Neutrophil (primary cell): ENCODE results near the gene HOXB8.

Source experiments
- H3K27ac ChIP-seq: fragments of 200-600 bp; sonication (generic); 2 replicates; pipeline ENCODE4 v1.5.1; 2016; ENCODE audit warnings: mild to moderate bottlenecking, moderate library complexity
- H3K27me3 ChIP-seq: fragments of 200-600 bp; sonication (generic); 2 replicates; pipeline ENCODE4 v1.6.0; 2016; ENCODE audit warnings: mild to moderate bottlenecking
- H3K36me3 ChIP-seq: fragments of 200-600 bp; sonication (generic); 2 replicates; pipeline ENCODE4 v1.5.1; 2017
- H3K4me1 ChIP-seq, 2 experiments: fragments of 200-600 bp in 1 of 2; sonication (generic) in 1 of 2; 1 replicate in 1 of 2; 2 replicates in 1 of 2; pipeline versions ENCODE4 v1.5.1 to v1.6.1; 2013 to 2016; ENCODE audit warnings: low read depth in 1 of 2, low read length in 1 of 2, mild to moderate bottlenecking in 1 of 2, moderate library complexity in 1 of 2; ENCODE audit not compliant: control insufficient read depth in 1 of 2, insufficient read depth in 1 of 2
- H3K4me3 ChIP-seq, 2 experiments: fragments of 200-600 bp in 1 of 2; sonication (generic) in 1 of 2; 1 replicate in 1 of 2; 2 replicates in 1 of 2; pipeline ENCODE4 v1.5.1; 2013 to 2016; ENCODE audit warnings: low read depth in 1 of 2, low read length in 1 of 2, mild to moderate bottlenecking in 1 of 2, moderate library complexity in 1 of 2
- H3K9me3 ChIP-seq: fragments of 200-600 bp; sonication (generic); 2 replicates; pipeline ENCODE4 v1.5.1; 2016
- CTCF ChIP-seq: fragments of 200-600 bp; sonication (generic); IDR thresholded peaks from 2 replicates; pipeline ENCODE4 v1.5.1; 2016; ENCODE audit warnings: antibody characterized with exemption

HOXB8 gene

DNA sequence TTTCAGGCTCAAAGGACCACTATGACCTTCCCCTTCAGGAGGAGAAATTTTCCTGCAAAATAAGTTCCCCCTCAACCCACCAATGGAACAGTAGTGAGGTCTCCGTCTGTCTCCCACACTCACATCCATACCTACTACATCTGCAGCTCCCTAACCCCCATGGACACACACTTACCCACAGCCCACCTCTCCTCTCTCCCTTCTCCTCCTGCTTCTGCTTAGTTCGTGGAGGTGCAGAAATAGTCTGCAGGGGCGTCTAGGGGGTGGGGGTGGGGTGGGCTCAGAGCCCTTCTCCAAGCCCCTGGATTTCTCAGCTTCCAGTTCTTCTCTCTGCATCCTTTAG is 45.9 kb downstream of the HOXB8 start:
- Histone ChIP-seq H3K36me3 (no peaks in the 10 kb centered on the region), H3K4me1 (no peaks in the 10 kb centered on the region), H3K27ac (no peak overlapping the region), H3K4me3 (no peak overlapping the region), H3K9me3 (no peaks in the 10 kb centered on the region), H3K27me3 (peaks cover 100% of the 10 kb centered on the region)
- no peak for TF ChIP-seq CTCF

GRCh38 chr17:48568499-48569239 is 46.4 kb downstream of the HOXB8 start:
- Histone ChIP-seq H3K27ac (no peak overlapping the region), H3K27me3 (peaks cover 100% of the 10 kb centered on the region), H3K9me3 (no peaks in the 10 kb centered on the region), H3K4me1 (no peaks in the 10 kb centered on the region), H3K4me3 (no peak overlapping the region), H3K36me3 (no peaks in the 10 kb centered on the region)
- TF ChIP-seq CTCF: no peak

DNA sequence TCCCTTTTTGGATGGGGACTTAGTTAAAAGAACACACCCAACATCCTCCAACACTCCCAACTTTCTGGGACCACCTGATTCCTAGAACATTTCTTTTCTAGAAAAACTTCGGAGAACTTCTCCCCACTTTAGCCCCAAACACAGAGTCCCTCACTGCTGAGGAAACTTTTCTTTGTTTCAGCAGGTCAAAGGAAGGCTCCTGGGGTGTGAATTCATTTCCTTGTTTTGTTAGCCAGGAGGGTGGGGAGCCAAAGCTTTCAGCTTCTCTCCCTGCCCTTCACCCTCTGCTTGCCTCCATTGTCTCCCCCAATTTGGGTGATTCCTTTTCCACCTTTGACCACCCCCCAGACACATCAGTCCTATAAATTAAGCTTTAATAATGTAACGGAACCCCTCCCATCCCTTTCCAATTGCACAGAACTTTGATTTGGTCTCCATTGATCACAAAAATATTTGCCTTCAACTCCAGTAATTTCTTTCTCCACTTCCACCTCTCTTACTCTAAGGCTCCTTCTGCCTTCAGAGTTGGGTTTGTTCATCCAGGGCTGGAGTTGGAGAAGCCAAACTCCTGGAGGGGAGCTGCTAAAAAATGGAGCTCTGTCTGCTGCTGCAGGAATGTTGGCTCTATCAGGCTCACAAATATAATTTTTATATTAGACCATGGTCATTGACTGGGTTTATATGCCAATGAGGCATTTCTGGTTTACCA is 47.3 kb downstream of the HOXB8 start:
- Histone ChIP-seq H3K27ac (no peak overlapping the region), H3K27me3 (peaks cover 100% of the 10 kb centered on the region), H3K4me3 (no peak overlapping the region), H3K4me1 (no peaks in the 10 kb centered on the region), H3K9me3 (no peaks in the 10 kb centered on the region), H3K36me3 (no peaks in the 10 kb centered on the region)
- no peak for TF ChIP-seq CTCF

GRCh38 chr17:48567209-48567608 is 47.9 kb downstream of the HOXB8 start:
- peaks cover 100% of the 10 kb centered on the region for H3K27me3 ChIP-seq
- no peaks in the 10 kb centered on the region for H3K9me3 ChIP-seq
- no peak overlapping the region for H3K27ac ChIP-seq
- H3K4me1 ChIP-seq: no peaks in the 10 kb centered on the region
- H3K36me3 ChIP-seq: no peaks in the 10 kb centered on the region
- no peak overlapping the region for H3K4me3 ChIP-seq
- TF ChIP-seq CTCF: no peak

- H3K27ac ChIP-seq: no peak overlapping the region
- H3K4me1 ChIP-seq: no peaks in the 10 kb centered on the region
- H3K9me3 ChIP-seq: no peaks in the 10 kb centered on the region
- no peaks in the 10 kb centered on the region for H3K36me3 ChIP-seq
- H3K27me3 ChIP-seq: peaks cover 100% of the 10 kb centered on the region
- no peak for TF ChIP-seq CTCF
- H3K4me3 ChIP-seq: no peak overlapping the region
Measured at GRCh38 chr17:48566717-48567116, 48.4 kb downstream of the HOXB8 start.
